NOMO-1 treated with DMSO at 0.1 percent for 48 hours (cell line): ENCODE results near the gene CBFA2T2.
"Not testable (repeated sequence)": the region's sequence is repeated elsewhere in the genome, so short reads cannot be mapped to it uniquely, and the experiment has no call there.

Experiments used
- DNase-seq: peaks from one replicate; lab custom pipeline; 2025; ENCODE audit not compliant: unreplicated experiment; lab: John Stamatoyannopoulos, UW

CBFA2T2 gene

DNA sequence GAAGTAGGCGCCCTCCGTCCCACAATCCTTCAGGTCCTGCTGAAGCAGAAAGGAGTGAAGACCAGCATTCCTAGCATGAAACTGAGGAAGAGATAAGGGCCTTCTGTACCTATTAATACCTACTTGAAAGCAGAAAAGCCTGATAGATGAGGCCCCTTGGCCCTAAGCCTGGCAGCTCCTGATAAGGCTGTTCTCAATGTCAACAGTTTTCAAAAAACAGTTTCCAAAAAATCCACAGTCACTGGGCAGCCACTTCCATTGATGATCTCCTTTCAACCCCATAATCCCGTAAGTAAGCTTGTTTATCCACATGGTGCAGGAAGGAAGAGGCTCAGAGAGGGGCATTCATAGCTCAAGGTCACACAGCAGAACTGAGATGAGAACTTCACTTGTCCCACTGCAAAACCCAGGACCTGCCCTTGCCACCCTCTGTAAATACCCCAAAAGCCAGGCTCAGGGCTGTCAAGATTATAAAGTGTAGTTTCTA is 199.1 kb downstream of the CBFA2T2 start:
- no peak for DNase-seq

DNA sequence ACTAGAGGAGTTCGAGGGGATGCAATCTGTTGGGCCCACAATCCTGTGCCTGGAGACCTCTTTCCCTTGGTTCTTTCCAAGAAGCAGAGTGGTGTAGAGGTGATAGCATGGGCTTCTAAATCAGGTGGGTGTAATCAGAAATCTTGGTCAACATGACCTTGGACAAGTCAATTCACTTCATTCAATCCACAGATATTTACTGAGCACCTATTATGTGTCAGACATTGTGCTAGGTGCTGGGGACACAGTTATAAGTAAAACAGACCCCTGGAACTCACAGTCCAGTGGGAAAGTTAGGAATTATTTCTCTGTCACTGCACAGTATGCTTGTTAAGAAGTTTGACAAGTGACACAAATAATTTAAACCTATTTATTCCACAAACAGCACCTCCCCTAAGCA is 199.6 kb downstream of the CBFA2T2 start:
- no peak for DNase-seq

GRCh38 chr20:33689973-33690372 is 200.1 kb downstream of the CBFA2T2 start:
- peak; percentile 71 for DNase-seq

DNA sequence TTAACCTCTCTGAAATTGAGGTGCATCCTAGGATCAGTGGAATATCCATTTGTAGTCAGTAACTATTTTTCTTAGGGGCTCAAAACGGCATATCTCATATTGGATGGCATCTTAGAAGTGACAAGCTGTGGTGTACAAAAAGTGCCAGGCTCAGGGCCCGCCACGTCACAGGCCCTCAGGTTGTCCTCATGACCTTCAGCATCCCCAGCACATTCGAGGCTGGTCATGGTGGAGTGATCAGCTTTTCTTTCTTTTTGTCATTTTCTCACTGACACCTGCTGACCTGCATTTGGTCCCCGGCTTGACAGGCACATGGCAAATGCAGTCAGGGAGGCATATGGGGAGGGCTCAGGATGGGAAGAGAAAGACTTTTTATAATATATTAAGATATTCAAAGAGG is 203.4 kb downstream of the CBFA2T2 start:
- no peak for DNase-seq

DNA sequence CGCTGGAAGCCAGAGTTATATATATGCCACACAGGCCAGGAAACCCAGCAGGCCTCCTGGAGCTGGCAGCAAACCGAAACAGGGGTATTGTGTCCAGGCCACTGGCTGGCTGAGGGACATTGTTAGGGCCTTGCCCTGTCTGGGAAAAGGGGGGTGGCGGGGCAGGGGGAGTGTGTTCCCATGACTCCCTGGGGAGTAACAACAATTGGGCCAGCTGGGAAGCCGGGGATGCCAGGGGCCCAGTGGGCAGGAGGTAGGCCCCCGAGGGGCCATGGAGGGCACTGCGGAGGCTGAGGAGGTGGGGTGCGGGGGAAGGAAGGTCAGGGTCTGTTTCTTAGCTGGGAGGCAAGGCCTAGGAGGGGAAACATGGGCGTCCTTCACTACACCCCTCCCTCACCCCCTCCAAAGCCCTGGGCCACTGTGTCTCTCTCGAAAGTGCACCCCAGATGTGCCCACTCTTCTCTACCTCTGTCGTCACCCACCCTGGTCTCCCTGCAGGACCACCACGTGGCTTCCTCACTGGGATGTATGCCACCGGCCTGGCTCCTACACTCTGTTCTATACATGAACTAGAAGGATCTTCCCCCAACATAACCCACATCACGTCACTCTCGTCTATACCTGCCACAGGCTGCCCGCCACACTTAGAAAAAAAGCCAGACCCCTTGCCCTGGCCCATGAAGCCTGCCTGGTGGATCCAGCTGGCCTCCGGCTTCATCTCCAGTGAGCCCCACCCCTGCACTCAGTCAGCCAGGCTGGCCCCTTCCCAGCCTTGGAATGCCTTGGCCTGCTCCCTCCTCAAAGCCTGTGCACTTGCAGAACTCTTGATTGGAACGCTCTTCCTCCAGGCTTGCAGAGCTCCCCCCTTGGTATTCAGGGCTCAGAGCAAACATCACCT is 204.1 kb downstream of the CBFA2T2 start:
- no peak for DNase-seq

- no peak for DNase-seq
Observed at GRCh38 chr20:33694639-33695012, 204.7 kb downstream of the CBFA2T2 start.

DNA sequence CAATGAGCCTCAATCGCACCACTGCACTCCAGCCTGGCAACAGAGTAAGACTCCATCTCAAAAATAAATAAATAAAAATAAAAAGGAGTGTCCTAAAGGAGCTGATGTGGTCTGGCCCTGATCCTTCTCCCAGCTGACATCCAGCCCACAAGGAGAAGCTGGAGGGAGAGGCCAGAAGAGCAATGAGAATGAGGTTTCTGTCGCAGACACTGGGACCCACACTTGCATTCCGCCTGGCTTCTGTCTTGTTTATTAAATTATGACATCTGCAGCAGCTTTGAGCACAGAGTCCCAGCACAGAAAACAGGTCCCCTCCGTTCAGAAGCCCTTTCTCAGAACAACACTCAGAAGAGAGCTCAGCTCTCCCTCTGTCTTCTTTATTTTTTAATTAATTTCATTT is 206.6 kb downstream of the CBFA2T2 start:
- no peak for DNase-seq

- DNase-seq, result peak; percentile 66
Observed at GRCh38 chr20:33697129-33697528, 207.2 kb downstream of the CBFA2T2 start.

DNA sequence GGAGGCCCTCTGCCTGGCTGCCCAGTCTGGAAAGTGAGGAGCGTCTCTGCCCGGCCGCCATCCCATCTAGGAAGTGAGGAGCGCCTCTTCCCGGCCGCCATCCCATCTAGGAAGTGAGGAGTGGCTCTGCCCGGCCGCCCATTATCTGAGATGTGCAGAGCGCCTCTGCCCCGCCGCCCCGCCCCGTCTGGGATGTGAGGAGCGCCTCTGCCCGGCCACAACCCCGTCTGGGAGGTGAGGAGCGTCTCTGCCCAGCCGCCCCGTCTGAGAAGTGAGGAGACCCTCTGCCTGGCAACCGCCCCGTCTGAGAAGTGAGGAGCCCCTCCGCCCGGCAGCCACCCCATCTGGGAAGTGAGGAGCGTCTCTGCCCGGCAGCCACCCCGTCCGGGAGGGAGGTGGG is 209.1 kb downstream of the CBFA2T2 start:
- not testable (repeated sequence) for DNase-seq
